Measurements from ENCODE around the gene WBP1.
"Not testable (repeated sequence)": the region's sequence is repeated elsewhere in the genome, so short reads cannot be mapped to it uniquely, and the experiment has no call there.

Gene WBP1

DNA sequence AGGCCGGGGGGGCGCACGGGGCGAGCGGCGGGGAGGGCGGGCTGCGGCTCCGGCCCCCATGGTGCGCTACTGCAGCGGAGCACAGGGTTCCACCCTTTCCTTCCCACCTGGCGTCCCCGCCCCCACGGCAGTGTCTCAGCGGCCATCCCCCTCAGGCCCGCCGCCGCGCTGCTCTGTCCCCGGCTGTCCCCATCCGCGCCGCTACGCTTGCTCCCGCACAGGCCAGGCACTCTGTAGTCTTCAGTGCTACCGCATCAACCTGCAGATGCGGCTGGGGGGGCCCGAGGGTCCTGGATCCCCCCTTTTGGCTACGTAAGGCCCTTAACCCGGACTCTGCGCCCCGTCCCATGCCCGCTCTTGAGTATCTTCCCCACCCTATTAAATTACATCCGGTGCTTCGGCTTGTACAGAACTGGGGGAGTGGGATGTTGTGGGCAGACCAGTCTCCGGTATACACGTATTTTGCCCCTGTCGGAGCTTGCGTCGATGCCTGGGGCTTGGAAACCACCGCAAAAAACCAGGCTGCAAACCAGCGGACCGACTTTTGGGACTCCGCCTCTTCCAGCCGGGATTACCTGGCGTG is 598 bp upstream of the WBP1 start:
- Histone ChIP-seq H3K27me3 (replicated peaks) (no peaks in the 10 kb centered on the region), H3K27ac (peak overlapping the region; percentile 79), H3K4me3 (ENCODE audit: low read depth, low read length) (peak overlapping the region; percentile 74), H3K36me3 (replicated peaks) (peaks cover 17% of the 10 kb centered on the region)
- TF ChIP-seq, protein P1, sequence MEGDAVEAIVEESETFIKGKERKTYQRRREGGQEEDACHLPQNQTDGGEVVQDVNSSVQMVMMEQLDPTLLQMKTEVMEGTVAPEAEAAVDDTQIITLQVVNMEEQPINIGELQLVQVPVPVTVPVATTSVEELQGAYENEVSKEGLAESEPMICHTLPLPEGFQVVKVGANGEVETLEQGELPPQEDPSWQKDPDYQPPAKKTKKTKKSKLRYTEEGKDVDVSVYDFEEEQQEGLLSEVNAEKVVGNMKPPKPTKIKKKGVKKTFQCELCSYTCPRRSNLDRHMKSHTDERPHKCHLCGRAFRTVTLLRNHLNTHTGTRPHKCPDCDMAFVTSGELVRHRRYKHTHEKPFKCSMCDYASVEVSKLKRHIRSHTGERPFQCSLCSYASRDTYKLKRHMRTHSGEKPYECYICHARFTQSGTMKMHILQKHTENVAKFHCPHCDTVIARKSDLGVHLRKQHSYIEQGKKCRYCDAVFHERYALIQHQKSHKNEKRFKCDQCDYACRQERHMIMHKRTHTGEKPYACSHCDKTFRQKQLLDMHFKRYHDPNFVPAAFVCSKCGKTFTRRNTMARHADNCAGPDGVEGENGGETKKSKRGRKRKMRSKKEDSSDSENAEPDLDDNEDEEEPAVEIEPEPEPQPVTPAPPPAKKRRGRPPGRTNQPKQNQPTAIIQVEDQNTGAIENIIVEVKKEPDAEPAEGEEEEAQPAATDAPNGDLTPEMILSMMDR (IDR thresholded peaks at IDR 0.05; ENCODE audit: low read depth, low read length, missing control alignments), result no peak
- DNase-seq, result no peak
- in situ Hi-C loops (cut with HindIII; ENCODE audit: low pct_ligation_motif_present, low sequenced_read_pairs), result no loop called here

DNA sequence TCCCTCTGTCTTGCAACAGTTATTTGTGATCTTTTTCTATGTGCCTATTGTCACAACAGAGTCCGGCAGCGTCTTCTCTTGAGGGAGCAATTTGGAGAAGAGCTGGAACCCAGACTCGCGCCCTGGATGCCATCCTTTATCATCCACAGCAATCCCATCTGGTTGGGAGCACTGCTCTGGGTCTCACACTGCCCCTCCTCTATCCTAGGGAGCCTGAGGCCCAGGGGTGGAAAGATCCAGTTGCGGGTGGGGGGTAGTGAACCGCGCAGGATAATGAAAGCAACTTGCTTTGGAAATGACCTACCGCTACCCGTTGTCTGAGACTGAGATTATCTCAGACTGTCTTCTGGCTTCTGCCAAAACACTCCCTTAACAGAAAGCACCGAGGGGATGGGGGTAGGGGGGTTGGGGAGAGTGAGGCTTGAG is 713 bp downstream of the WBP1 start:
- TF ChIP-seq, protein P1 (IDR thresholded peaks at IDR 0.05; ENCODE audit: low read depth, low read length, missing control alignments), result no peak
- in situ Hi-C loops (cut with HindIII; ENCODE audit: low pct_ligation_motif_present, low sequenced_read_pairs), result no loop called here
- no peak for DNase-seq

DNA sequence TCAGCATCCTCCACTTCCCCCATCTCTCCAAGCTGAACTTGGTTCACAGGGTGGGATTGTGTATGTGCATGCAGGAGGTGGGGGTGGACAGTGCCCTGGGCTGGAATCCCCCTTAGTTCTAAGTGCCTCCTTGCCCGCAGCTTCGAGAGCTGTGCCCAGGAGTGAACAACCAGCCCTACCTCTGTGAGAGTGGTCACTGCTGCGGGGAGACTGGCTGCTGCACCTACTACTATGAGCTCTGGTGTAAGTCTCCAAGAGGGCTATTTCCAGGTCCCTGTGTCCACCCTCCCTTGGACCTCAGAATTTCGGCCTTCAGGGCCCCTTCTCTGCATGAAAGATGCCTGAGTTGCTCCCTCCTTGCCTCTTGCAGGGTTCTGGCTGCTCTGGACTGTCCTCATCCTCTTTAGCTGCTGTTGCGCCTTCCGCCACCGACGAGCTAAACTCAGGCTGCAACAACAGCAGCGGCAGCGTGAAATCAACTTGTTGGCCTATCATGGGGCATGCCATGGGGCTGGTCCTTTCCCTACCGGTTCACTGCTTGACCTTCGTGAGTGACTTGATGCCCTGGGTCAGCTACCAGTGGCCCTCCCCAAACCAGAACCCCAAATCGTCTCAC is 1.4 kb downstream of the WBP1 start:
- Histone ChIP-seq H3K36me3 (replicated peaks) (peaks cover 24% of the 10 kb centered on the region), H3K4me3 (ENCODE audit: low read depth, low read length) (peak overlapping the region; percentile 86)
- H3K27ac ChIP-seq; DNase-seq; in situ Hi-C loops (cut with HindIII; ENCODE audit: low pct_ligation_motif_present, low sequenced_read_pairs); H3K27me3 ChIP-seq (replicated peaks): not testable (repeated sequence)

More for the DNA sequence above, 713 bp downstream of the WBP1 start:
- H3K27ac ChIP-seq, result peak overlapping the region; percentile 61
- no peaks in the 10 kb centered on the region for H3K27me3 ChIP-seq (replicated peaks)
- peaks cover 24% of the 10 kb centered on the region for H3K36me3 ChIP-seq (replicated peaks)
- peak overlapping the region; percentile 86 for H3K4me3 ChIP-seq (ENCODE audit: low read depth, low read length)

GRCh38 chr2:74460187-74460586 is 1.9 kb downstream of the WBP1 start:
- H3K4me3 ChIP-seq (ENCODE audit: low read depth, low read length); DNase-seq; H3K27ac ChIP-seq; H3K27me3 ChIP-seq (replicated peaks); in situ Hi-C loops (cut with HindIII; ENCODE audit: low pct_ligation_motif_present, low sequenced_read_pairs): not testable (repeated sequence)
- H3K36me3 ChIP-seq (replicated peaks), result peaks cover 24% of the 10 kb centered on the region

DNA sequence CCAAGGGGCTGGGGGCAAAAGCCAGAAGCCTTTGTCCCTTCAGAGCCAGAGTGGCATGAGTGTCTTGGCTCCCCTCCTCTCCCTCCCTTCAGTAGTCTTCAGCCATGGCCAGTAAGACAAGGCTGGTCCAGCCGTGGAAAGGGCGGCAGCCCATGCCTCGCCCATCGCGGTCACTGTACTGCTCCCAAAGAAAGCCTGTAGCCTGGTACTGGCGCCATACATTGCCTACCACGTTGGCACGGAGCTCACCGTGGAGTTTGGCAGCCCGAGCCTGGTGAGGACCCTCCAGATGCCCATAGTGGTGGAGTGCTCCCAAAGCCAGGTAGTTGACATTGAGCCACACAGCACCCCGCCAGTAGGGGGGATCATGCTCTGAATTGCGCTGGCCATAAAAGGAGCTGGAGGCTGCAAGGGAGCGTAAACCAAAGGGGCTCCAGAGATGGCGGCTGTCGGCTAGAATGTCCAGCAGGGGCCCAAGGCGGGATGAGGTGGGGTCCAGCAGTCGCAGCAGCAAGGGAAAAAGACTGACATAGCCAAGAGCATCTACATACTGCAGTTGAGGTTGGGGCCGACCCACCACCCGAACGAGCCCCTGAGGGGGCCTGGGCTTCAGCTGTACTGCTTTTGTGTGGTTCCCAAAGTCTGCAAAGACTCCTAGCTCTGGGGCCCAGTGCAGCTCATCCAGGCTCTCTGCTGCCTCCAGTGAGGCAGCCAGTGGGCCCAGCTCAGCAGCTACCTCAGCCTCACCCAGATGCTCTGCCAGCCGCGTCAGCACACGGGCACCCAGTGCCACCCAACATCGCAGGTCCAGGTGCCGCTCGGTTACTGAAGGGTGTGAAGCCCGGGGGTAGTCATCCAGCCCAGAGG is 3.2 kb downstream of the WBP1 start:
- Histone ChIP-seq H3K27ac (no peak overlapping the region), H3K36me3 (replicated peaks) (peaks cover 24% of the 10 kb centered on the region), H3K27me3 (replicated peaks) (no peaks in the 10 kb centered on the region), H3K4me3 (ENCODE audit: low read depth, low read length) (no peak overlapping the region)
- in situ Hi-C loops (cut with HindIII; ENCODE audit: low pct_ligation_motif_present, low sequenced_read_pairs), result no loop called here
- TF ChIP-seq, protein P1 (IDR thresholded peaks at IDR 0.05; ENCODE audit: low read depth, low read length, missing control alignments), result peak; percentile 46
- no peak for DNase-seq

- TF ChIP-seq, protein P1 (IDR thresholded peaks at IDR 0.05; ENCODE audit: low read depth, low read length, missing control alignments), result no peak
- H3K27ac ChIP-seq, result no peak overlapping the region
- no peak overlapping the region for H3K4me3 ChIP-seq (ENCODE audit: low read depth, low read length)
- no peak for DNase-seq
- in situ Hi-C loops (cut with HindIII; ENCODE audit: low pct_ligation_motif_present, low sequenced_read_pairs), result no loop called here
- no peaks in the 10 kb centered on the region for H3K27me3 ChIP-seq (replicated peaks)
- H3K36me3 ChIP-seq (replicated peaks), result peaks cover 24% of the 10 kb centered on the region
These were observed 4.0 kb downstream of the WBP1 start for GRCh38 chr2:74462054-74462785.

Data from brain microvascular endothelial cell (primary cell).